Measurements from ENCODE around the gene SPOCK1. TPM values are rescaled to one million over a fixed set of nuclear protein-coding genes. Genes with fewer than 3 reads are reported as not detected.

Gene SPOCK1
- total and polyA plus RNA-seq, 2 of the 13 experiments (the other 11 are each of a cell fraction or from before 2014, with no cell fraction given), result 0.18 to 0.29 TPM

DNA sequence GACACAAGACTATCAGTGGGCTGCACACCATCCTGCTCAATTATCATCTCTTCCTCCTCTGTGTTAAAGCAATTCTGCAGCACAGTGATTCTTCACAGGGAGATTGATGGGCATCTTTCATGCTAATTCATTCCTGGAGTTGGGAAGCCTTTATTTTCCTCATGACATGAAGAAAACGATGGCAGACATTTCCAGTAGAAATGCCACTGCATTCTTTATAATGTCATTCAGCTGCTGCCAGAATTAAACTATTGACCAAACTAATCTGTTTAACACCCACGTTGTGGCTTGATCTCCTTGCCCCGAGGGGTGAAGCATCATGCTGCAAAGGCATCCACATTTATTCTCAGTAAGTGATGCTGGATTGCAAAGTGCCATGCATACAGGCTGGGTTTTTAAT, 273.0 kb downstream of the SPOCK1 start:
- Histone ChIP-seq H3K9ac (ENCODE audit: insufficient read depth, low read depth, low read length) (no peak overlapping the region), H3K27me3 (ENCODE audit: control insufficient read depth in 1 of 2, insufficient read depth in 2 of 2, low read length in 2 of 2) (no peaks in the 10 kb centered on the region), H3K27ac (ENCODE audit: extremely low read length, insufficient read depth, low read length) (no peak overlapping the region), H3K4me1 (ENCODE audit: insufficient read depth, low read length) (no peaks in the 10 kb centered on the region), H3K4me3 (replicated peaks in 1 of 3; ENCODE audit: insufficient read depth in 1 of 3, low read depth in 2 of 3, low read length in 3 of 3) (no peak overlapping the region), H3K36me3 (replicated peaks in 1 of 2; ENCODE audit: control insufficient read depth in 1 of 2, insufficient read depth in 2 of 2, low read length in 2 of 2) (no peaks in the 10 kb centered on the region), H2AFZ (ENCODE audit: low read length) (no peak overlapping the region), H4K20me1 (ENCODE audit: insufficient read depth, low read length) (no peaks in the 10 kb centered on the region), H3K9me3 (ENCODE audit: low read length) (no peaks in the 10 kb centered on the region), H3K79me2 (ENCODE audit: insufficient read depth, low read length) (no peaks in the 10 kb centered on the region), H3K4me2 (ENCODE audit: low read depth, low read length) (no peak overlapping the region)
- BruUV-seq (replicated peaks), result no TSS peak
- TF ChIP-seq ZNF383 (CRISPR knock-in tag; IDR thresholded peaks at IDR 0.05; ENCODE audit: borderline replicate concordance) (no peak), RFXANK (CRISPR knock-in tag; IDR thresholded peaks at IDR 0.05) (no peak), TMF1 (CRISPR knock-in tag; IDR thresholded peaks at IDR 0.05; ENCODE audit: low read depth) (no peak), HIVEP1 (CRISPR knock-in tag; IDR thresholded peaks at IDR 0.05) (no peak), ZNF543 (CRISPR knock-in tag; IDR thresholded peaks at IDR 0.05) (no peak), ZNF619 (CRISPR knock-in tag; IDR thresholded peaks at IDR 0.05) (no peak), SALL2 (CRISPR knock-in tag; IDR thresholded peaks at IDR 0.05) (no peak), ZBTB2 (CRISPR knock-in tag; IDR thresholded peaks at IDR 0.05; ENCODE audit: low read depth) (no peak), MTF1 (CRISPR knock-in tag; IDR thresholded peaks at IDR 0.05) (no peak)
- TF ChIP-seq, protein P1, sequence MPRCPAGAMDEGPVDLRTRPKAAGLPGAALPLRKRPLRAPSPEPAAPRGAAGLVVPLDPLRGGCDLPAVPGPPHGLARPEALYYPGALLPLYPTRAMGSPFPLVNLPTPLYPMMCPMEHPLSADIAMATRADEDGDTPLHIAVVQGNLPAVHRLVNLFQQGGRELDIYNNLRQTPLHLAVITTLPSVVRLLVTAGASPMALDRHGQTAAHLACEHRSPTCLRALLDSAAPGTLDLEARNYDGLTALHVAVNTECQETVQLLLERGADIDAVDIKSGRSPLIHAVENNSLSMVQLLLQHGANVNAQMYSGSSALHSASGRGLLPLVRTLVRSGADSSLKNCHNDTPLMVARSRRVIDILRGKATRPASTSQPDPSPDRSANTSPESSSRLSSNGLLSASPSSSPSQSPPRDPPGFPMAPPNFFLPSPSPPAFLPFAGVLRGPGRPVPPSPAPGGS (CRISPR knock-in tag; IDR thresholded peaks at IDR 0.05), result no peak
- POLR2A ChIA-PET, result no interaction called here
- no peak for DNase-seq (ENCODE audit: low spot score)
- intact Hi-C loops (cut with micrococcal nuclease; ENCODE audit: unreplicated experiment) (no loop called here), in situ Hi-C loops (cut with HindIII; ENCODE audit: extremely low pct_ligation_motif_present, low pct_unique_long_range_greater_than_20kb) (no loop called here)
- no peak for FAIRE-seq
- CTCF ChIA-PET (ENCODE audit: low intra/inter-chr PET ratio, low total read pairs), result no interaction called here
- no peak for ATAC-seq
- 0% methylated on average over 3 of the region's 3 CpGs for WGBS (ENCODE audit: low lambda C conversion rate)
